ENCODE data around the gene ZFP36.

ZFP36 gene

DNA sequence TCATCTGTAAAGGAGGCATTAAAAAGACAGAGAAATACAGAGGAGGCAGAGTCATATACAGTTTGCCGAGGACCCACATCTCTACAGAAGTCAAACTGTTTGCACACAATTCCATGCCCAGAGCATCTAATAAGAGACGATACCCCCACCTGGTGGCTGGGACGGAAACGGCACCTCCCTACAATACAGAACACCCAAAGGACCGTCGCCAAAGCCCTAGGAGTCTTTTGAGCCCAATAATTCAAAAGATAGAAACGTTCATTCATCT lies 5.1 kb downstream of the ZFP36 start:
- Histone ChIP-seq H4K20me1 (peaks cover 27 to 59% (median 54%) of the 10 kb centered on the region in 11 experiments), H3K27me3 (no peaks in the 10 kb centered on the region), H3K9me3 (replicated peaks in 1 of 11) (peaks cover 0 to 18% (median 0%) of the 10 kb centered on the region in 11 experiments; a peak in 7 of 22 replicates), H3K4me2 (peak overlapping the region; percentile 84 to 100 (median 97)), H3K9ac (peak overlapping the region; percentile 95 to 100 (median 98)), H3K36me3 (peaks cover 29 to 49% (median 40%) of the 10 kb centered on the region in 11 experiments), H3K4me1 (peaks cover 33 to 64% (median 41%) of the 10 kb centered on the region in 10 experiments), H3K27ac (peak overlapping the region; percentile 93 to 100 (median 99)), H3K4me3 (peak overlapping the region; percentile 1 to 100 (median 96); a peak in 15 of 20 replicates)
- TF ChIP-seq Cebpa-rat (IDR thresholded peaks at IDR 0.05), result no peak

DNA sequence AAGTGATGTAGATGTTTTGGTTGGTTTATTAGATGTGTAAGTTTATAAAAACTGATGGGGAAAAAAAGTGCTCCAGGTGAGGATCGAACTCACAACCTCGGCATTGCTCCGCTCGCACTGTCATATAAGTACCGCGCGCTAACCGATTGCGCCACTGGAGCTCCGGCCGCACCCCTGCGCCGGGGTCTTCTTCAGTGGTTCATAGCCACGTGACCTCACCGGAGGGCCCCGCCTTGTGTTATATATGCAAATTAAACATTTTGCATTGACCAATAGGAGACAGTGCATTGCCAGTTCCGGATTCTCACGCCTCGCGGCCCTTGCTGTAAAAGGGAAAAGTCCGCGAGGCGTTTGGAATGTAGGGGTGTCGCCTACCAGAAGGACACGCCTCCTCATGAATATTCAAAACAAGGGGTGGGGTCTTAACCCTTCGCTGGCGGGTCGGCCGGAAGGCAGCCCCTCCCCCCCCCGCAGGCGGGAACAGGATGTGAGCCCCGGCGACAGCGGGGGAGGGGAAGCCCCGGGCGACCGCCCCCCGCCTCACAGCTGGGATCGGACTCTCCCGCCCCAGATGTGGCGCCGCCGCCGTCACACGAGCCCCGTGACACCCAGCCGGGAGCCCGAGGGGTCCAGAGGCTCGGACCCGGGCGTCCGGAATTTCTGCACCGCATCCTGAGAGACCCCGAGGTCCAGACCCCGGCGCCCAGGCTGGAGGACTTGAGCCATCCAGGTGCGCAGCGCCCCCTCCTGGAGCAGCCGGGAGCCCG lies 5.6 kb downstream of the ZFP36 start, which contains the start of gene PLEKHG2:
PLEKHG2 (plus strand) TSS at position 570 of the 767 bp plus-strand sequence. CDS start 1,418 bp downstream, outside the sequence.
- Histone ChIP-seq H3K27ac (peak within 1 kb of the TSS; percentile 95 to 100 (median 99)), H3K4me1 (peaks cover 33 to 64% (median 45%) of the 10 kb centered on the region in 10 experiments), H3K9ac (peak within 1 kb of the TSS; percentile 97 to 100 (median 99)), H3K9me3 (replicated peaks in 1 of 11) (peaks cover 0 to 15% (median 0%) of the 10 kb centered on the region in 11 experiments; a peak in 7 of 22 replicates), H4K20me1 (peaks cover 22 to 59% (median 54%) of the 10 kb centered on the region in 11 experiments; a peak in 21 of 22 replicates), H3K4me3 (peak within 1 kb of the TSS; percentile 88 to 100 (median 97)), H3K36me3 (peaks cover 34 to 50% (median 45%) of the 10 kb centered on the region in 11 experiments), H3K4me2 (peak within 1 kb of the TSS; percentile 87 to 100 (median 97)), H3K27me3 (no peaks in the 10 kb centered on the region)
- TF ChIP-seq Cebpa-rat (IDR thresholded peaks at IDR 0.05), result peak; percentile 24 to 90 (median 67); a peak in 16 of 22 replicates

DNA sequence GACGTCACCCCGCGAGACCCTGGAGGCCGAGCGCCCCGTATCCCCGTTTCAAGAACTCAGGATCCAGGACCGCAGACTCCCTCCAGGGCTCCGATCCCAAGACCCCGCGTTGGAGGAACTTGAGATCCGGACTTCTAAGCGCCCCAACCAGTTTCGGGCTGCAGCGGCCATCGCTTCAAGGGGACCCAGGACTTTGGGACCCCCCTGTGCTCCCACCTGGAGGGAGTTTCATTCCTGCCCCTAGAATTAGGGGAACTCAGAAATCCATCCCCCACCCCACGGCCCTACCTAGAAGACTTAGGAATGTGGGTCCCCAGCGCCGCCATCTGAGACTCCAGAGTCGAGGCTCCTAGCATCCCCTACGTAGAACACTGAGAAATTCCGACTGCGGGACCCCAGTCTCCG lies 6.2 kb downstream of the ZFP36 start:
- TF ChIP-seq Cebpa-rat (IDR thresholded peaks at IDR 0.05), result no peak
- H3K27me3 ChIP-seq, result no peaks in the 10 kb centered on the region

DNA sequence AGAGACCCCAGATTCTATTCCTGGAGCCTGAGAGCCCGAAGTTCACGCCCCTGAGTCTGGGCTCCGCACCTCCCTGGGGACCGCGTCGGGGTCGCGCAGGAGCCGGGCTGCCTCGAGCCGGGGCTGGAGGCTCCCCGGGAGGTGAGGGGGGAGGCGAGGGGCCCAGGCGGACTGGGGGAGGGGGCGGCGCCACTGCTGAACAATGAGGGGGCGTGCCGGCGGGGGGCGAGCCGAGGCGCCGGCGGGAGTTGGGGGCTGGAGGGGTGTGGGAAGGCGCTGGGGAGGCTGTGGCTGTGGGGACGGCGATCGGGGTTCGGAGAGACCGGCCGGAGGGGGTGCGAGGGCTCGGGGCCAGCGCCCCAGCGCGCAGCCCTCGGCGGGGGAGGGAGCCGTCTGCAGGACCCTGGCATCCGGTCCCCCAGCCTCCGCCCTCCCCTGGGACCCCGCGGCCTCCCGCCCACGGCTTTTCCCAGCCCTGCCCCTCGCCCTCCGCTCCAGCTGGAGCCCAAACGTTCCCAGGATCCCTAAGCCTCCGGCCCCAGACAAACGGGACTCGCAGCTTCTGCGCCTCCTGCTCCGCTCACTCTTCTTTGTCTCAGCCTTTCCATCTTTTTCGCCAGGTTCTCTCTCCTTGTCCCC lies 6.7 kb downstream of the ZFP36 start:
- Histone ChIP-seq H3K9me3 (replicated peaks in 1 of 11) (peaks cover 0 to 4% (median 0%) of the 10 kb centered on the region in 11 experiments; a peak in 7 of 22 replicates), H3K4me2 (peak overlapping the region; percentile 79 to 98 (median 91)), H3K4me1 (peaks cover 33 to 58% (median 46%) of the 10 kb centered on the region in 10 experiments), H4K20me1 (peaks cover 11 to 58% (median 51%) of the 10 kb centered on the region in 11 experiments; a peak in 21 of 22 replicates), H3K4me3 (peak overlapping the region; percentile 83 to 99 (median 94)), H3K9ac (peak overlapping the region; percentile 92 to 99 (median 97)), H3K36me3 (peaks cover 37 to 49% (median 46%) of the 10 kb centered on the region in 11 experiments), H3K27me3 (no peaks in the 10 kb centered on the region), H3K27ac (peak overlapping the region; percentile 86 to 100 (median 96))
- TF ChIP-seq Cebpa-rat (IDR thresholded peaks at IDR 0.05), result no peak

More for the DNA sequence above, 6.2 kb downstream of the ZFP36 start:
- H3K9ac ChIP-seq, result peak overlapping the region; percentile 92 to 99 (median 97)
- peaks cover 37 to 49% (median 46%) of the 10 kb centered on the region in 11 experiments for H3K36me3 ChIP-seq
- H3K4me2 ChIP-seq, result peak overlapping the region; percentile 64 to 98 (median 91)
- H3K9me3 ChIP-seq (replicated peaks in 1 of 11), result peaks cover 0 to 9% (median 0%) of the 10 kb centered on the region in 11 experiments; a peak in 7 of 22 replicates
- peak overlapping the region; percentile 83 to 99 (median 94) for H3K4me3 ChIP-seq
- peaks cover 16 to 58% (median 51%) of the 10 kb centered on the region in 11 experiments; a peak in 21 of 22 replicates for H4K20me1 ChIP-seq
- H3K27ac ChIP-seq, result peak overlapping the region; percentile 86 to 100 (median 96)
- H3K4me1 ChIP-seq, result peaks cover 33 to 63% (median 46%) of the 10 kb centered on the region in 10 experiments

DNA sequence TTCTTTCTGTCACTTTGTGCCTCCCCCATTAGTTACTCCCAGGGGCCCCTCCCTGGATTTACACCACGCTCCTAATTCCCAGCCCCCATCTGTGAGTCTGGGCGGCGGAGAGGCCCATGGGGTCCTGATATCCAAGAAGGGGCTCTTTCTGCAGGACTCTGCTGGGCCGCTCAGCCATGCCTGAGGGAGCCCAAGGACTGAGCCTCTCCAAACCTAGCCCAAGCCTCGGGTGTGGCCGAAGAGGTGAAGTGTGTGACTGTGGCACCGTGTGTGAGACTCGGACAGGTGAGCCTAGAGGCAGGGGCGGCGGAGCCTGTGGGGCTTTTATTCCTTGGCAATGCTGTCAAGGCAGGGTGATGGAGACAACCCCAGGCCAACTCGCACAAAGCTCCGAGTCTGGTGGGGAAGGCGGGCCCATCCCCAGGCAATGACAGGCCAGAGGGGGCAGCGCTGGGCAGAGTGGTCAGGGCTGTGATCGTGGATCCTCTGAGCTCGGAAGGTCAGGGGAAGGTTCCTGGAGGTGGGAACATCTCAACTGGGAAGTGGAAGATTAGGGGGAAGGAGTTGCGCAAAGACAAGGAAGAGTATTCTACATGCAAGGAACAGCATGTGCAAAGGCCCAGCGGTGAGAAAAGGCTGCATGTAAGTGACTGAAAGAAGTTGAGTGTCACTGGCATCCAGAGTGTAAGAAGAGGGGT lies 7.4 kb downstream of the ZFP36 start:
- H3K36me3 ChIP-seq, result peaks cover 40 to 49% (median 46%) of the 10 kb centered on the region in 11 experiments
- H3K27ac ChIP-seq, result peak overlapping the region; percentile 86 to 100 (median 96)
- peak overlapping the region; percentile 79 to 98 (median 91) for H3K4me2 ChIP-seq
- no peaks in the 10 kb centered on the region for H3K27me3 ChIP-seq
- TF ChIP-seq Cebpa-rat (IDR thresholded peaks at IDR 0.05), result no peak; a peak in 1 of 22 replicates
- peak overlapping the region; percentile 92 to 99 (median 97) for H3K9ac ChIP-seq
- H3K4me3 ChIP-seq, result peak overlapping the region; percentile 83 to 99 (median 94)
- H3K4me1 ChIP-seq, result peaks cover 33 to 51% (median 47%) of the 10 kb centered on the region in 10 experiments
- H3K9me3 ChIP-seq (replicated peaks in 1 of 11), result no peaks in the 10 kb centered on the region
- H4K20me1 ChIP-seq, result peaks cover 4 to 58% (median 51%) of the 10 kb centered on the region in 11 experiments; a peak in 21 of 22 replicates

DNA sequence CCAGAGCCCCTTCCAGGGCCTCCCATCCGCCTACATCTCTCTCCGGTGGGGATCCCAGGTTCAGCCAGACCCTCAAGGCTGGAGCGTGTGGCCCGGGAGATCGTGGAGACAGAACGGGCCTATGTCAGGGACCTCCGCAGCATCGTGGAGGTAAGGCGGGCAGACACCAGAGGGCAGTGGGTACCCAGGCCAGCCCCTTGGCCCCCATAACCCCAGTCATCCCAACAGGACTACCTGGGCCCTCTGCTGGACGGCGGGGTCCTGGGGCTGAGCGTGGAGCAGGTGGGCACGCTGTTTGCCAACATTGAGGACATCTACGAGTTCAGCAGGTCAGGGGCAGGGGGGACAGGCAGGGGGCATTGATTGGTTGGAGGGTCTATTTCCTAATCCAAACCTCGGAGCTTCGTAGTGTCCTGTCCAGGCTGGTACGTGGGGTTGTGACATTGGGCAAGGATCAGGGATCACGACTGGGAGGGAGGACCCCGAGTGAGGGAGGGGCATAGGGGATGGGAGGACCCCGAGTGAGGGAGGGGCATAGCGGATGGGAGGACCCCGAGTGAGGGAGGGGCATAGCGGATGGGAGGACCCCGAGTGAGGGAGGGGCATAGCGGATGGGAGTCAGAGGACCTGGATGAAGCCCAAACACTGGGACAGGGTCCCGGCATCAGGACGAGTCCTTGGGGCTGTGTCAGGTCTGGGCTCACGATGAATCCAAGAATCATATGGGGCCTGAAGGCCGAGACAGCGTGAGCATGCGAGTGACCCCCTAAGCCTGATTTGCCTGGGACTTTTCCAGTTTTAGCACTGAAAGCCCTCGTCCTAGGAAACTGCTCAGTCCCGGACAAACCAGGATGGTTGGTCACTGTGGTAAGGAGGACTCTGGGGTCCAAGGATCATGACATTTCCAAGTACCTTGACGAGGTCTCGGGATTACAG lies 8.7 kb downstream of the ZFP36 start:
- Histone ChIP-seq H3K27me3 (no peaks in the 10 kb centered on the region), H4K20me1 (peaks cover 0 to 67% (median 53%) of the 10 kb centered on the region in 11 experiments; a peak in 21 of 22 replicates), H3K27ac (peak overlapping the region in 9 of 11 experiments; percentile 25 to 100 (median 96); a peak in 16 of 22 replicates), H3K36me3 (peaks cover 53 to 59% (median 57%) of the 10 kb centered on the region in 11 experiments), H3K9ac (peak overlapping the region; percentile 92 to 99 (median 97); a peak in 21 of 22 replicates), H3K4me3 (peak overlapping the region; percentile 83 to 99 (median 94); a peak in 16 of 20 replicates), H3K9me3 (replicated peaks in 1 of 11) (no peaks in the 10 kb centered on the region), H3K4me1 (peaks cover 32 to 47% (median 39%) of the 10 kb centered on the region in 10 experiments), H3K4me2 (peak overlapping the region; percentile 79 to 98 (median 91))
- TF ChIP-seq Cebpa-rat (IDR thresholded peaks at IDR 0.05), result no peak

Measured in BLaER1 treated with 17β-estradiol and CSF1 and Interleukin-3, amounts not matched to agents 10 nM and 100 nM (cell line).